Tibial artery (tissue), 4 donors: ENCODE results near the gene NKD1.
A peak's percentile ranks its signal among the peaks of the same experiment; 100 is the strongest.

ENCODE experiments used
- DNase-seq, 2 donors: peaks; one replicate each; pipeline ENCODE4 v3.0.0-alpha.2; 2019
- H3K27ac ChIP-seq, 2 donors: fragments of 200-600 bp; sonication (generic) in 1 of 2; 1 replicate in 1 of 2; 2 replicates in 1 of 2; pipeline ENCODE4 v1.5.1; 2018 to 2019; ENCODE audit warnings: mild to moderate bottlenecking in 1 of 2
- H3K27me3 ChIP-seq, 2 donors: fragments of 200-600 bp; sonication (generic) in 1 of 2; one replicate each; pipeline versions ENCODE4 v1.5.1 to v1.6.0; 2016 to 2019
- H3K36me3 ChIP-seq, 3 donors: fragments of 200-600 bp; sonication (generic) in 2 of 3; one replicate each; pipeline ENCODE4 v1.5.1; 2016 to 2019; ENCODE audit warnings: mild to moderate bottlenecking in 2 of 3
- H3K4me1 ChIP-seq, 4 donors: fragments of 200-600 bp; sonication (generic) in 2 of 4; 1 replicate in 3 of 4; 2 replicates in 1 of 4; pipeline ENCODE4 v1.5.1; 2016 to 2019
- H3K4me3 ChIP-seq, 2 donors: fragments of 200-600 bp; sonication (generic) in 1 of 2; 1 replicate in 1 of 2; 2 replicates in 1 of 2; pipeline ENCODE4 v1.5.1; 2018 to 2019; ENCODE audit warnings: mild to moderate bottlenecking in 2 of 2
- H3K9me3 ChIP-seq, 3 donors: fragments of 200-600 bp; sonication (generic) in 1 of 3; one replicate each; pipeline ENCODE4 v1.5.1; 2016 to 2019
- CTCF ChIP-seq, 2 experiments: fragments of 200-600 bp in 1 of 2; fragments of 450-650 bp in 1 of 2; IDR thresholded peaks; one replicate each; pipeline ENCODE4 v1.5.1; 2017 to 2019; ENCODE audit warnings: antibody characterized with exemption in 2 of 2, mild to moderate bottlenecking in 1 of 2, moderate library complexity in 1 of 2
- intact Hi-C: fragments of 100-400 bp; cut with DNase I; formaldehyde crosslinking; loops from one replicate; pipeline ENCODE4 v1.15.0; 2023; ENCODE audit warnings: low total_unique reads

NKD1 gene

DNA sequence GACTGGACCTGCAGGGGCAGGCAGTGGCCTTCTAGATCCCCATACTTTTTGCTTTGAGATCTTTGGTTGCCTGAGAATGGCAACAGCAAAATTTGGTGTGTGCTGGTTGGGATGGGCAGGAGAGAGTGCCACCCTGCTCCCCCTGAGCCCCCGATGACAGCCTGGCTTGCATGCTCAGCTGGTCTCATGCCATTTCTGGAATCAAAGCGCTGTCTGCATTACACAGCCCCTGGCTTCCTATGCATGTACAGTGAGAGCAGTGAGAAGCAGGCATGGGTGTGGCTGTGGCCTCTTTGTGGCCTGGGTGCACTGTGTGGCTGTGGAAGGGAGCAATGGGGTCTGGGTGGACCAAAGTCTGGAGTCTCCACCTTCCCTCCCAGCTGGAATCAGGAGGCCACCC is 47.7 kb downstream of the NKD1 start:
- Histone ChIP-seq H3K4me1 (peaks cover under 1 to 66% (median 57%) of the 10 kb centered on the region in 4 donors), H3K27ac (no peak overlapping the region), H3K27me3 (no peaks in the 10 kb centered on the region), H3K9me3 (no peaks in the 10 kb centered on the region), H3K4me3 (no peak overlapping the region), H3K36me3 (peaks cover 0 to 6% (median 0%) of the 10 kb centered on the region in 3 donors)
- DNase-seq, result no peak
- no peak for TF ChIP-seq CTCF (IDR thresholded peaks at IDR 0.05)
- intact Hi-C loops, result no loop called here

DNA sequence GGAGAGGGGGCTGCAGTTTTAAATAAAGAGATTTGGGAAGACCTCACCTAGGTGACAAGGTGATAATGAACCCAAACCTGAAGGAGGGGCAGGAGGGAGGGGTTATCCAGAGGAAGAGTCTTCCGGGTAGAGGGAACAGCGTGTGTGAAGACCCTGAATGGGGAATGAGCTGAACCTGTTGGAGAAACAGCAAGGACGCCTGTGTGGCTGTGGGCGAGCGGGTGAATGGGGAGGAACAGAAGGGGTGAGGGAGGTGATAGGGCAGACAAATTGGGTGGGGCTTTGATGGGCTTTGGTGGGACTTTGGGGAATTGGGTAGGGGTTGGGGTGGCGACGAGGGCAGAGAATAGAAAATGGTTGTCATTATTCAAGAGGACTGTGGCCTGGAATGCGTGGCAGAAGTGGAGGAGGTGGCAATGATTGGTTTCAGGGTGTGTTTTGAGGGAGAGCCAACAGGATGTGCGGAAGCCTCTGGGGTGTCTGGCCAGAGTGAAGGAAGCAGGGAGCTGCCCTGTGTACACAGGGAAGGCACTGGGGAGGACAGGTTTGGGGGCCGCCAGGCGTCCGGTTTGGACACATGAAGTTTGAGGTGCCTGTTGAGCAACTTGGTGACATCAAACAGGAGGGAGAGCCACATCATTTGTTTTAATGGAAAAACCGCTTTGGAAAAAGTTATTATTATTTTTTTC is 48.7 kb downstream of the NKD1 start:
- H3K4me1 ChIP-seq, result peaks cover 11 to 66% (median 59%) of the 10 kb centered on the region in 4 donors
- H3K9me3 ChIP-seq, result no peaks in the 10 kb centered on the region
- peak overlapping the region in 1 of 2 donors; percentile 89 for H3K27ac ChIP-seq
- intact Hi-C loops, result no loop called here
- peaks cover 0 to 6% (median 0%) of the 10 kb centered on the region in 3 donors for H3K36me3 ChIP-seq
- H3K4me3 ChIP-seq, result no peak overlapping the region
- TF ChIP-seq CTCF (IDR thresholded peaks at IDR 0.05), result no peak
- H3K27me3 ChIP-seq, result no peaks in the 10 kb centered on the region
- DNase-seq, result no peak

DNA sequence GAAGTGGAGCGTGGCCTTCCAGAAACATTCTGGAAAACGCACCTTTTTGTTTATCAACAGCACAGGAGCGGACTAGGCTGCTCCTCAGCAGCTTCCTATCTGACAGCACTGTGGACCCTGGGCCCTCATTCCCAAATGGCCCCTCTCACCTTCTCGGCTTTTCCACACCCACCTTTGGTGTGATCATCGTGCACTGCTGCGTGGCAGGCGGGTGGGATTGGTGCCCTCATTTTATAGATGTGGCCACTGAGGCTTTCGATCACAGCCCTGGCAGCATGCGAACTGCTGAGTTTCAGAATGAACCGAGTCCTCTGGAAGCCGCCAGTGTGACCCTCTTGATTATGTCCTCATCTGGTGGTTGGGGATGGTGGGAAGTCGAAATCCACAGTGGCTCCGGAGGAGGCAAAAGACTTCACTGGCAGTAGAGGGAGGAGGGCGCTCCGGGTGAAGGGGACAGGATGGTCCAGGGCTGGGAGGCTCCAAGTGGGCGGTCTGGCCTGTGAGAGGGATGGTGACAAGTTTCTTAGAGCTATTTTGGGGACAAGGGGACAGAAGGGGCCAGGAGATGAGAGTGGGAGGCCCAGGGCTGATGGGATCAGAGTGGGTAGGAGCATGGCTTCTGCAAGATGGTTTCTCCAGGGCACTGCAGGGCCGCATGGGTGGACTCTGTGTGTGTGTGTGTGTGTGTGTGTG is 49.5 kb downstream of the NKD1 start:
- no peak for DNase-seq
- no peaks in the 10 kb centered on the region for H3K27me3 ChIP-seq
- H3K4me1 ChIP-seq, result peaks cover 15 to 68% (median 61%) of the 10 kb centered on the region in 4 donors
- H3K36me3 ChIP-seq, result peaks cover 0 to 6% (median 0%) of the 10 kb centered on the region in 3 donors
- H3K4me3 ChIP-seq, result no peak overlapping the region
- H3K27ac ChIP-seq, result peak overlapping the region; percentile 87 to 89
- TF ChIP-seq CTCF (IDR thresholded peaks at IDR 0.05), result no peak
- intact Hi-C loops, result no loop called here
- no peaks in the 10 kb centered on the region for H3K9me3 ChIP-seq

DNA sequence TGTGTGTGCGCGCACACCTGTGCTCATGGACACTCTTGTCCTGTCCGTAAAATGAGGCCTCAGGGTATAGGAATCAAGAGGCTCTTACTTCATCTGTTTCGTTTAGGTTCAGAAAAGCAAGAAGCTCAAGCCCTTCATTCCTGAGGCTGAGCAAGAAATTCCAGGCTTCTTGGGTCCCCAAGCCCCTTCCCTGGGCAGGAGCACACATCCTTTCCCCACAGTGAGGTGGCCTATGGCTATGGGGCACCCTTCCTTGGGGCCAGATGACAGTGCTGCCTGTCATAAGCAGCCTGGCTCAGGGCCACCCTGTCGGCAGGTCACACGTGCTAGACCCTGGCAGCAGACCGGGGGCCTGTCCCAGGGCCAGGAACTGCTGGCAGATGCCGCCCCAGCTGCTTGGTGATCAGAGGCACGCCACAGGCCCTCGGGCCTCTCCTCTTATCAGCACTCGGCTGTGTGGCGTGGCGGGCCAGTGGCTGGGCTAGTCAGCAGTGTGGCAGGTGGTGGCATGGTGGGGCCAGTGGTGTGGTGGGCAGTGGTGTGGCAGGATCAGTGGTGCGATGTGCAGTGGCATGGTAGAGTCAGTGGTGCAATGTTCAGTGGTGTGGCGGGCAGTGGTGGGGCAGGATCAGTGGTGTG is 50.2 kb downstream of the NKD1 start:
- no peak for TF ChIP-seq CTCF (IDR thresholded peaks at IDR 0.05)
- H3K27me3 ChIP-seq, result no peaks in the 10 kb centered on the region
- peak overlapping the region; percentile 87 to 89 for H3K27ac ChIP-seq
- H3K4me1 ChIP-seq, result peaks cover 20 to 68% (median 61%) of the 10 kb centered on the region in 4 donors
- DNase-seq, result peak; percentile 55 to 91
- H3K36me3 ChIP-seq, result peaks cover 0 to 6% (median 0%) of the 10 kb centered on the region in 3 donors
- H3K9me3 ChIP-seq, result no peaks in the 10 kb centered on the region
- intact Hi-C loops, result no loop called here
- H3K4me3 ChIP-seq, result no peak overlapping the region

DNA sequence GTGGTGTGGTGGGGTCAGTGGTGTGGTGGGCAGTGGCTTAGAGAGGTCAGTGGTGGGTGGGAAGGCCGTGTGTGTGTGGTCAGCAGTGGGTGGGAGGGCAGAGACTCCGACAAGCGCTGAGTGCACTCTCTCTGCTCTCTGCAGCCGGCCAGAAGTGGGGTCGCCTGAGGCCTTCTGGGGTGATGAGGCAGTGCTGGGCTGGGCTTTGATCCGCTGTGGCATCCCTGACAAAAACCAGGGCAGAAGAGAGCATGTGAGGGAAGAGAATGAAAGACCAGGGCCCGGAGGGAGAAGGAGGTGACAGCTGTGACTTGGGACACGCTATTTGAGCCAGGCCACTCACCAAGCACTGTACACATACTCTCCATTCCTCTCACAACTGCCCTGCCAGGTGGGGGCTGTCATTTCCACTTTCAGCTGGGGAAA is 50.8 kb downstream of the NKD1 start:
- no peak for TF ChIP-seq CTCF (IDR thresholded peaks at IDR 0.05)
- no peaks in the 10 kb centered on the region for H3K27me3 ChIP-seq
- H3K4me3 ChIP-seq, result no peak overlapping the region
- peaks cover 0 to 6% (median 0%) of the 10 kb centered on the region in 3 donors for H3K36me3 ChIP-seq
- peak overlapping the region; percentile 87 to 89 for H3K27ac ChIP-seq
- peaks cover 20 to 71% (median 64%) of the 10 kb centered on the region in 4 donors for H3K4me1 ChIP-seq
- no peak for DNase-seq
- intact Hi-C loops, result no loop called here
- no peaks in the 10 kb centered on the region for H3K9me3 ChIP-seq
